ENCODE measurements around the gene RUNX3.
A peak's percentile ranks its signal among the peaks of the same experiment; 100 is the strongest.

The RUNX3 gene

GRCh38 chr1:24929398-24930259, 447 bp downstream of the RUNX3 start:
- peak in 1 of 3 experiments; percentile 37 for DNase-seq (ENCODE audit: low read depth in 3 of 3)

DNA sequence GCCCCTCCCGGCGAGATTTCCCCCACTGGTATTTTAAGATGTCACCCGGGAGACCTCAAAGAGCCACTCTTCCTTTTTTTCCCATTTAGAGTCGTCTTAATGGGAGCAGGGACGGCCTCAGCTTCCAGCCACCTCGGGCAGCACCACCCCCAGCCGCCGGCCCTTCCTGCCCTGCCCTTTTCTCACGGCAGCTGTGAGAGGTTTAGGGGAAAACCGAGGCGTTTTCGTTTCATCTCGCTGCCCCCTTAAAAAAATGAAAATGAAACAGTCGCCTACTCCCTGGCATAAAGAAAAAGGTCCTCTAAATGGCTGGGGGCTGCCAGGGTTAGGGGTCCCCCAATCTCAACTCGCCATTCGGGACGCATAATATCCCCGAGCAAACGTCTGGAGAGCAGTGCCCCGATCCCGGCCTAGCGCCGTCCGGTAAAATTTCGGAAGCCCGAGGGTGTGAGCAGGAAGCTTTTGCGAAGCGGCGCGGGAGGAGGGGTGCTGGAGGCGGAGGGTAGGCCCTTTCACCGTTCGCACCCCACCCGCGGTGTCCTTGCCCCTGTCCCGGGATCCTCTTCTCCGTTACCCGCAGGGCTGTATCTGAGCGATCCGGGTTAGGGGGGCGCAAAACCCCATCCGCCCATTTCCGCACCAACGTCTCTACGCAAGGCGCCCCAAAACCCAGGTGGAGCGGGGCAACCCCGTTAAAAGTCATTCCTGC, 1.2 kb downstream of the RUNX3 start:
- peak in 2 of 3 experiments; percentile 32 to 48 for DNase-seq (ENCODE audit: low read depth in 3 of 3)

- DNase-seq (ENCODE audit: low read depth in 3 of 3) = no peak
These were observed 1.9 kb downstream of the RUNX3 start for GRCh38 chr1:24927988-24928688.

GRCh38 chr1:24927473-24927872, 2.6 kb downstream of the RUNX3 start:
- no peak for DNase-seq (ENCODE audit: low read depth in 3 of 3)

GRCh38 chr1:24926563-24927249, 3.4 kb downstream of the RUNX3 start:
- no peak for DNase-seq (ENCODE audit: low read depth in 3 of 3)

GRCh38 chr1:24925963-24926362, 4.1 kb downstream of the RUNX3 start:
- no peak for DNase-seq (ENCODE audit: low read depth in 3 of 3)

GRCh38 chr1:24925082-24925779, 4.8 kb downstream of the RUNX3 start:
- DNase-seq (ENCODE audit: low read depth in 3 of 3) = peak; percentile 60 to 84 (median 78)

GRCh38 chr1:24923485-24924113, 6.5 kb downstream of the RUNX3 start:
- no peak for DNase-seq (ENCODE audit: low read depth in 3 of 3)

DNA sequence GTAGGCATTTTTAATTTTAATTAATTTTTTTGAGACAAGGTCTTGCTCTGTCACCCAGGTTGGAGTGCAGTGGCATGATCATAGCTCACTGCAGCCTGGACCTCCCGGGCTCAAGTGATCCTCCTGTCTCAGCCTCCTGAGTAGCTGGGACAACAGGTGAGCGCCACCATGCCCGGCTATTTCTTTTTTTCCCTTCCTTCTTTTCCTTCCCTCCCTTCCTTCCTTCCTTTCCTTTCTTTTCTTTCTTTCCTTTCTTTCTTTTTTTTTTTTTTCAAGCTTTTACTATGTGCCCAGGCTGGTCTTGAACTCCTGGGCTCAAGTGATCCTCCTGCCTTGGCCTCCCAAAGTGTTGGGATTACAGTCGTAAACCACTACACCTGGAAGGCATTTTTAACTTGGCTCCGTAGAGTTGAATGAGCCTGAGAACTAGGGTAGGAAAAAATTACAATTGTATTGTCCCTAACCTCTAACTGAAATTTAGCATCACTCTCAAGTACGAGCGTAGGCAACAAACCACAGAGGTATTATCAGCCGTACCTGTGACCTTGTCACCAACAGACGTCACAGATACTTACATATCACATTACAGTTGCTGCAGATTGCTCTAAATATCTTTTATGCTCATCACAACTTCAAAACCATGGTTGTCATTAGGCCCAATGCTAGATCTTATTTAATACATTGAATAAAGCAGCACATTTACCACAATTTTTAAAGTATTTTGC, 8.0 kb downstream of the RUNX3 start:
- DNase-seq (ENCODE audit: low read depth in 3 of 3) = no peak

DNA sequence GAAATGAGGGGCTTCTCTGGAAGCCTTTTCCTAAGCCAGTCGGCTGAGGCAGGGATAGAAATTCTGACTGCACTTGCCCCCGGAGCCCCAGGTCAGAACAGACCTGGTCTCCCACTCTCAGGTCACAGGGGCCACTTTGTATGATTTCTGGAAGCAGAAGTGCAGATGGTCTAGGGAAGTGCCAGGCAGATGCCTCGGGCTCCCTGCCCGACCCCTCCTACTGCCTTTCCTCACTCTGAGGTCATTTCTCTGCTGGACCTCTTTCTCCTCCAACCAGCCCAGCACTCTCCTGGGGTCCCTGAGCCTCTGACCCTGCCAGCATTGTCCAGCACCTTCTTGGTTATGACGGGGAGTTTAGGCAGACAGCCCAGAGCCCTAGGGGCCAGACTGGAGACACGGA, 8.7 kb downstream of the RUNX3 start:
- DNase-seq (ENCODE audit: low read depth in 3 of 3) = no peak

DNA sequence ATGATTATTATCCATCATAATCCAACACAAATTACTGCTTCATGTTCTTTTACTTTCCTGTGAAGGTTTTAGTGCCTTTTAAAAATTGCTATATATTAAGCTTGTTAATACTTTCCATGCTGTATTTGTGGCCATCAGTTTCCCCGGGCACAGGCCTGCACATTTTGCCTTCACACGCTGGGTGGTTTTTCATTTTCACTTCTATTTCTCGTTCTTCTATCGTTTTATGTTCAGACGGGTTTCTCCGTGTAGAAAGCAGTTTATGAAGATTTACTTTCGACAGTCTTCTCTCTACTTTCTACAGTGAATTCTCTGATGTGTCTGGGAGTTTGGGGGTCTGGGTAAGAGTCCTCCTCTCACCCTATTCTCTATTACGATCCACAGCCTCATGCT, 9.5 kb downstream of the RUNX3 start:
- no peak for DNase-seq (ENCODE audit: low read depth in 3 of 3)

- no peak for DNase-seq (ENCODE audit: low read depth in 3 of 3)
These were observed 10.1 kb downstream of the RUNX3 start for GRCh38 chr1:24919791-24920532.

- DNase-seq (ENCODE audit: low read depth in 3 of 3) = no peak
These were observed 11.0 kb downstream of the RUNX3 start for GRCh38 chr1:24918995-24919605.

DNA sequence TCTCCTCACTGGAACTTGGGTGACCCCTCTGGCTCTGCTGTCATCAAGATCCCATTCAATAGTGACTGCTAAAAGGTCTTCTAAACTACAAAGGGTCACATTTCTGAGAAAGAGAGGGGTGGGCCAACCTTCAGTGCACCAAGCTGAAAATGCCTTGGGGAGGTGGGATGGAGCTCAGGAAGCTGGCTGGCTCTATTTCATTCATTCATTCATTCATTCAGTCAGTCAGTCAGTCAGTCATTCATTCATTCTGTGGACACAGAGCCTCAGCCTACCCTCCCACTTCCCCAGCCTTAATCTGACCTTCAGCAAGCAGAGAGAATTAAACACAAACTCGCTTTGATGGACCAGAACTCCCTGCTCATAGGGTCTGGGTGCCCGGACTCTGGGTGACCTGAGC, 11.7 kb downstream of the RUNX3 start:
- no peak for DNase-seq (ENCODE audit: low read depth in 3 of 3)

DNA sequence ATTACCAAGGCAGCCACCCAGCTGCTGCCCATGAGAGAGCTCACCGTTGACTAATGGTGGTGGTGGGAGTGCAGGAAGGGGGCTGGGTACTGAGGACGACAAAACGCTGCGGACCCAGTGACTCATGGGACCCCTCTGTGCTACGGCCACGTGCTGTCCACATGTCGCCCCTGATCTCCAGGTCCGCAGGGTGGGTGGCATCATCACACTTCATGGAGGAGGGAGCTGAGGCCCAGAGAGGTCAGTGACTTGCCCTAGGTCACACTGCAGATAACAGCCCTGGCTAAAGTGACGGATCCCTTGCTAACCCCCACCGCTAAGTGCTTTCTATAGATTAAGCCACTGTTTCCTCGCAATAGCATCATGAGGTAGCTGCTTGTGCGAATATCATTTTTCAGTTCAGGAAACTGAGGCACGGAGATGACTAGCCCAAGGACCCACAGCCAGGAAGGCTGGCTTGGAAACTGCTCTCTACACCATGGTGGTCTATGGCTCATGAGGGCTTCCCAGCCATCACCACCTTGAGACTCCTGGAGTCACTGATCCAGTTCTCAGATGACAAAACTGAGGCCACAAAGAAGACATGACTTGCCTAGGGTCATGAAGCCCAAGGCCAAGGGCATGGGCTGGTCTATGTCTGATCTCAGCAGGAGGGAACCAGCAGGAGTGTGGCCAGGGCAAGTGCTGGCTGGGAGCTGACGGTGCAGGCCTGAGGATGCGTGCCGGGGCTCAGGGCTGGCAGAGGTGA, 12.6 kb downstream of the RUNX3 start:
- no peak for DNase-seq (ENCODE audit: low read depth in 3 of 3)

GRCh38 chr1:24915816-24916602, 14.1 kb downstream of the RUNX3 start:
- DNase-seq (ENCODE audit: low read depth in 3 of 3) = no peak

Data from stimulated activated CD4-positive, alpha-beta T cell treated with anti-CD3 and anti-CD28 coated beads, TNF-alpha, amount 100 ng/mL, for 4 hours (primary cell).